Fibroblast of villous mesenchyme (primary cell): ENCODE measurements around the gene NFKBIB. TPM values are rescaled to one million over a fixed set of nuclear protein-coding genes. Genes with fewer than 3 reads are reported as not detected.
"Not testable (repeated sequence)": the region's sequence is repeated elsewhere in the genome, so short reads cannot be mapped to it uniquely, and the experiment has no call there.

ENCODE experiments used
- DNase-seq: peaks from one replicate; pipeline ENCODE4 v3.0.0-alpha.2; 2010; ENCODE audit warnings: low read depth
- H3K4me3 ChIP-seq: 2 replicates; pipeline ENCODE4 v1.5.1; 2011; ENCODE audit warnings: low read depth, mild to moderate bottlenecking, low read length
- CTCF ChIP-seq: IDR thresholded peaks from 2 replicates; pipeline ENCODE4 v1.5.1; 2012; ENCODE audit warnings: low read depth, mild to moderate bottlenecking, low read length; ENCODE audit not compliant: insufficient read depth
- total RNA-seq: library from RNA; depleted of rRNA; stranded (reverse); fragments of >200 nt; gene quantifications from 2 replicates; pipeline ENCODE4 v1.2.3, GENCODE V29; 2012

The NFKBIB gene
- 7.3 and 13.9 TPM in 2 replicates for total RNA-seq

GRCh38 chr19:38899447-38900201, at the start of gene NFKBIB, which contains the start of gene SIRT2:
NFKBIB (plus strand) TSS chr19:38899969; CDS start chr19:38900033, 64 bp downstream.
SIRT2 (minus strand) TSS chr19:38899618; CDS start chr19:38899521, 97 bp downstream.
- peak; percentile 100 for DNase-seq
- H3K4me3 ChIP-seq, result peak within 1 kb of the TSS; percentile 94
- TF ChIP-seq CTCF, result no peak

DNA sequence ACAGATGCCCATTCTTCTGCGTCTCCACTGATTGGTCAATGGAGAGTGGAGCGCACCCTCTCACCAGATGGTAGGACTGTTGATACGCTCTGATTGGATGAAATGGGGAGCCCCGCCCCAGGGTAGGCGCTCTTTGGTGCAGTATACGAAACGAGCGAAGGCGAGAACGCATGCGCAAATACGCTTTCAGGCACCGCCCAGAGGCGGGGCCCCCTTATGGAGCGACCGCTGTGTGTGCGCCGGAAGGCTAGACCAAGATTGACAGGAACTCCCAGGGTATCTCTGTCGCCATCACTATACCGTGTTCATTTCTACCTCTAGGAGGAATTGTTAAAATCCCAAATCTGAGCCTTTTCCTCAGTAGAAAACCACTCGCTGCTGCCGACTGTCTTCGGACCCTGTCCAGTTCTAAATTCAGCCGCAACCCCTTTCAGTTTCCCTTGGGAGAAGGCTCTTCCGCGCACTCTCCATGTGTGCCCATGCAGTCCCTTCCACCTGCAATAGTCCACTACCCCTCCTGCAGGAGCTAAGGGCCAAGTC, 49.3 kb upstream of the NFKBIB start:
- DNase-seq, result no peak
- TF ChIP-seq CTCF, result peak; percentile 17
- peak overlapping the region; percentile 87 for H3K4me3 ChIP-seq

GRCh38 chr19:38850976-38851621, 48.7 kb upstream of the NFKBIB start:
- peak overlapping the region; percentile 87 for H3K4me3 ChIP-seq
- no peak for TF ChIP-seq CTCF
- peak; percentile 34 for DNase-seq

DNA sequence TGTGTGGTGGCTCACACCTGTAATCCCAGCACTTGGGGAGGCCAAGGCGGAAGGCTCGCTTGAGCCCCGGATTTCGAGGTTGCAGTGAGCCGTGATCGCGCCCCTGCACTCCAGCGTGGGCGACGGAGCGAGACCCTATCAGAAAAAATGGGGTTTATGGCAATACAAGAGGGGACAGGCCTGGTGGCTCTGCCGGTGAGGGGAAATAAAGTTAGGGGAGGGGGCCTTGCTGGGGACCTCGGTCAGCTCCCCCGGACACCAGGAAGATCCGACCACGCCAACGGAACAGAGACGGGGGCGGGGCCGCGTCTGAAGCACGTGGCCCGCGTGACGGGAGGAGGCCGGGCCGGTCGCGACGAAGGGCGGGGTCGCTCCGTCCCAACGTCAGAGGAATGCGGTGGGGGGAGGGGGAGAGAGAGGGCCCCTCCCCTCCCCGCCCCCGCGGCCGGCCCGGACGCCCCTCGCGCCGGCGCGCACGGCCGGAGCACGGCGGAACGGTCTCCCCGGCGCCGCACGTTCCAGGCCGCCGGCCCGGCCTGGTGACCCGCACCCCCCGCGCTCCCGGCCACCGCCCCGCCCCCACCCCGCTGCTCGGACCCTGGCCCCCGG, 48.0 kb upstream of the NFKBIB start:
- no peak for TF ChIP-seq CTCF
- peak; percentile 93 for DNase-seq
- H3K4me3 ChIP-seq, result peak overlapping the region; percentile 87

DNA sequence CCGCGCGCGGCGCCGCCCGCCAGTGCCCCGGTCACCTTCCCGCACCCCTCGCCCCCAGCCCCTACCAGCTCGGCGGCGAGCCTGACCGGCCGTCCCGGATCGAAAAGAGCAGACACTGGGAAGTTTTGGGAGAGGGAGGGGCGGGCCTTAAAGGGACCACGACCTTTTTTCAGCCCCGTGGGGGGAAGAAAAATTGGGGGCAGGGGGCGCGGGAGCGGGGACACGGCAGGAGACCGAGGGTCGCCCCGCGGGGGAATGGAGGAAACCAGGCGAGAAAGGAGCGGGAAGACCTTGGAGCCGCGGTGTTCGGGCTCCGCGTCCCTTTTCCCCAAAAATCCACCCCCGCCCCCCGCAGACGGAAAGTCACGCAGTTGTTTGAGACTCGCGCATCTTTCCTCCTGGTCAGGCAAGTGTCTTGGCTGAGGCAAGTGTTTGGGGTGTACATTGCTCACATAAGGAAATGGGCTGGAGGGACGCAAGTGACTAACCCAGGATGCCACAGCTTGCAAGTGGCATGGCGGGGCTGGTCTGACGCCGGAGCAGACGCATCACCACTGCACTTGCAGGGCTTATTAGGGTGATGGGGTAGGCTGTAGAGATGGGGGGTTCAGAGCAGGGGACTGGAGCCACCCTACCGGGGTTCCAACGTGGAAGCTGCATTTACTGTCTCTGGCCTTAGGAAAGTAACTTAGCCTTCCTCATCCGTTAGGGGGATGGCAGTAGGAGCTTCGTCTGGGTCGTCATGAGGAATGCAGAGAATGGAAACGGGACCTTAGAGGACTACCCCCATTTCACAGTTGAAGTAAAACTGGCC, 47.3 kb upstream of the NFKBIB start:
- peak; percentile 68 for DNase-seq
- peak overlapping the region; percentile 87 for H3K4me3 ChIP-seq
- TF ChIP-seq CTCF, result no peak

GRCh38 chr19:38853214-38853613, 46.6 kb upstream of the NFKBIB start:
- peak overlapping the region; percentile 87 for H3K4me3 ChIP-seq
- no peak for DNase-seq
- TF ChIP-seq CTCF, result no peak

GRCh38 chr19:38854961-38855360, 44.8 kb upstream of the NFKBIB start:
- not testable (repeated sequence) for DNase-seq, H3K4me3 ChIP-seq

GRCh38 chr19:38855751-38856150, 44.0 kb upstream of the NFKBIB start:
- not testable (repeated sequence) for H3K4me3 ChIP-seq, DNase-seq
